ENCODE measurements around the gene EPOP.

EPOP gene

GRCh38 chr17:38674749-38675615 is at the start of gene EPOP:
Gene EPOP, minus strand, starts transcription at chr17:38674957. Its CDS starts 462 bp downstream, at chr17:38674495.
- peak; percentile 87 to 91 for DNase-seq

- no peak for DNase-seq
These were observed 47.0 kb upstream of the EPOP start for GRCh38 chr17:38721802-38722201.

- DNase-seq: no peak
These were observed 46.2 kb upstream of the EPOP start for GRCh38 chr17:38720941-38721340.

GRCh38 chr17:38719943-38720641 is 45.3 kb upstream of the EPOP start:
- DNase-seq: no peak

- DNase-seq: no peak
These were observed 44.7 kb upstream of the EPOP start for GRCh38 chr17:38719289-38719942.

- no peak for DNase-seq
These were observed 42.5 kb upstream of the EPOP start for GRCh38 chr17:38717139-38717745.

GRCh38 chr17:38716368-38717005 is 41.7 kb upstream of the EPOP start:
- no peak for DNase-seq

GRCh38 chr17:38715216-38715943 is 40.6 kb upstream of the EPOP start:
- no peak for DNase-seq

GRCh38 chr17:38713456-38714075 is 38.8 kb upstream of the EPOP start:
- no peak for DNase-seq

GRCh38 chr17:38712593-38712992 is 37.8 kb upstream of the EPOP start:
- DNase-seq: no peak

- DNase-seq: no peak
These were observed 37.2 kb upstream of the EPOP start for GRCh38 chr17:38711792-38712571.

- DNase-seq: no peak
These were observed 36.2 kb upstream of the EPOP start for GRCh38 chr17:38710985-38711384.

- DNase-seq: no peak
These were observed 35.8 kb upstream of the EPOP start for GRCh38 chr17:38710604-38710962.

- DNase-seq: no peak
These were observed 35.3 kb upstream of the EPOP start for GRCh38 chr17:38709864-38710603.

- DNase-seq: no peak
These were observed 34.5 kb upstream of the EPOP start for GRCh38 chr17:38709104-38709820.

GRCh38 chr17:38707678-38708351 is 33.1 kb upstream of the EPOP start:
- DNase-seq: no peak

GRCh38 chr17:38706505-38707216 is 31.9 kb upstream of the EPOP start:
- DNase-seq: peak; percentile 38 to 52
